MM.1S (cell line): Measurements from ENCODE around the gene ADARB2.

ENCODE experiments used
- EZH2 ChIP-seq: fragments of 300-600 bp; sonication (generic); optimal IDR thresholded peaks from 2 replicates; pipeline ENCODE3; 2017; ENCODE audit warnings: low read depth, mild to moderate bottlenecking, antibody characterized with exemption, low read length, mixed read lengths
- EZH2phosphoT487 ChIP-seq: fragments of 300-600 bp; sonication (generic); IDR thresholded peaks from 2 replicates; pipeline ENCODE4 v1.6.1; 2018; ENCODE audit warnings: antibody characterized with exemption, low read length
- TF ChIP-seq, protein P1 (sequence below): fragments of 300-600 bp; sonication (generic); IDR thresholded peaks from 2 replicates; pipeline ENCODE4 v1.5.1; 2016; ENCODE audit warnings: antibody characterized with exemption, low read length, mixed read lengths

DNA sequence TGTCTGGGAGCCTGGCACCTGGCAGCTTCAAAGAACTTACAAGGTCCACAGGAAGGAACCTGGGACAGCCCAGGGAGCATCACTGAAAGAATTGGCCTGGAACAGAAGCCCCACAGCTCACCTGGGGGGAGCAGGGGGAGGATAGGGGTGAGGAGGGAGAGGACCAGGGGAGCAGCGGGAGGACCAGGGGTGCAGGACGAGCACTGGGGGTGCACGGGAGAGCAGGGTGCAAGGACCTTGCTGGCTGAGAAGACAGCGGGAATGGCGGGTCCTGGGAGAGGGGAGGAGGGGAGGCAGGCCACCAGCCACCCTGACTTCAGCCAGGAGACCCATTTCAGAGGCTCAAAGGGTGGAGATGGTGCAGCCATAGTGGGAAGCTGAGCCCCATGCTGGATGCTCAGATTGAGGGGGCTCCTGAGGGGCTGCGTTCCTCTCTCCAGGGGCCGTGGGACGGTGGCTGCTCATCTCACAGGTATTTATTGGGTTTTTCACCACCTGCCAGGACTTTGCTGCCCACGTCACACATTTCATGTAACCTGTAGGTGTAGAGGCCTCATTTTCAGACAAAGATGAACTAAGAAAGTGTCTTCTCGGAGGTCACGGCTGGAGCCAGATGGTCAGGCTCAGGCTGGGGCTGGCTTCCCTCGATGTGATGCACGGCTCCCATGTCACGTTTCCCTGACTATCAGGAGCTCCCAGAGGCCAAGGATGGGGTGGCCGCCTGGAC, 571.1 kb downstream of the ADARB2 start:
- TF ChIP-seq, protein P1, sequence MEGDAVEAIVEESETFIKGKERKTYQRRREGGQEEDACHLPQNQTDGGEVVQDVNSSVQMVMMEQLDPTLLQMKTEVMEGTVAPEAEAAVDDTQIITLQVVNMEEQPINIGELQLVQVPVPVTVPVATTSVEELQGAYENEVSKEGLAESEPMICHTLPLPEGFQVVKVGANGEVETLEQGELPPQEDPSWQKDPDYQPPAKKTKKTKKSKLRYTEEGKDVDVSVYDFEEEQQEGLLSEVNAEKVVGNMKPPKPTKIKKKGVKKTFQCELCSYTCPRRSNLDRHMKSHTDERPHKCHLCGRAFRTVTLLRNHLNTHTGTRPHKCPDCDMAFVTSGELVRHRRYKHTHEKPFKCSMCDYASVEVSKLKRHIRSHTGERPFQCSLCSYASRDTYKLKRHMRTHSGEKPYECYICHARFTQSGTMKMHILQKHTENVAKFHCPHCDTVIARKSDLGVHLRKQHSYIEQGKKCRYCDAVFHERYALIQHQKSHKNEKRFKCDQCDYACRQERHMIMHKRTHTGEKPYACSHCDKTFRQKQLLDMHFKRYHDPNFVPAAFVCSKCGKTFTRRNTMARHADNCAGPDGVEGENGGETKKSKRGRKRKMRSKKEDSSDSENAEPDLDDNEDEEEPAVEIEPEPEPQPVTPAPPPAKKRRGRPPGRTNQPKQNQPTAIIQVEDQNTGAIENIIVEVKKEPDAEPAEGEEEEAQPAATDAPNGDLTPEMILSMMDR, result no peak
- no peak for TF ChIP-seq EZH2
- no peak for TF ChIP-seq EZH2phosphoT487
